Measurements from ENCODE around the gene CTDNEP1.

CTDNEP1 gene

DNA sequence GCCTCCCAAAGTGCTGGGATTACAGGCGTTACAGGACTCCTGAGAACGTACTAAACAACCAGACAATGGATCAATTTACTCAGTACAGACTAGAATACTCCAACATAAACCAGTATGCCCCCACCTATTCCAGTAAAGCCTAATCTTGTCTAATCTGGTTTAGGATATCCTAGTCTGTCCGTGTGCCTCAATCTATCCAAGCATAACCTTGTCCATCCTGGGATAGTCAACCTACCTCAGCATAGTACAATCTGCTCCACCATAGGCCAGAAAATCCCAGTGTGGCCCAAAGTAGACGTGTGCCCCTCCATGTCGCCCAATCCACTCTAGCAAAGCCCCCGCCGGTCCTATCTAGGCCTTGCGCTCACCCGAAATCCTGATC is 17.8 kb downstream of the CTDNEP1 start:
- no peak for TF ChIP-seq ZFX (IDR thresholded peaks at IDR 0.05)
- TF ChIP-seq, protein P1, sequence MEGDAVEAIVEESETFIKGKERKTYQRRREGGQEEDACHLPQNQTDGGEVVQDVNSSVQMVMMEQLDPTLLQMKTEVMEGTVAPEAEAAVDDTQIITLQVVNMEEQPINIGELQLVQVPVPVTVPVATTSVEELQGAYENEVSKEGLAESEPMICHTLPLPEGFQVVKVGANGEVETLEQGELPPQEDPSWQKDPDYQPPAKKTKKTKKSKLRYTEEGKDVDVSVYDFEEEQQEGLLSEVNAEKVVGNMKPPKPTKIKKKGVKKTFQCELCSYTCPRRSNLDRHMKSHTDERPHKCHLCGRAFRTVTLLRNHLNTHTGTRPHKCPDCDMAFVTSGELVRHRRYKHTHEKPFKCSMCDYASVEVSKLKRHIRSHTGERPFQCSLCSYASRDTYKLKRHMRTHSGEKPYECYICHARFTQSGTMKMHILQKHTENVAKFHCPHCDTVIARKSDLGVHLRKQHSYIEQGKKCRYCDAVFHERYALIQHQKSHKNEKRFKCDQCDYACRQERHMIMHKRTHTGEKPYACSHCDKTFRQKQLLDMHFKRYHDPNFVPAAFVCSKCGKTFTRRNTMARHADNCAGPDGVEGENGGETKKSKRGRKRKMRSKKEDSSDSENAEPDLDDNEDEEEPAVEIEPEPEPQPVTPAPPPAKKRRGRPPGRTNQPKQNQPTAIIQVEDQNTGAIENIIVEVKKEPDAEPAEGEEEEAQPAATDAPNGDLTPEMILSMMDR (conservative IDR thresholded peaks at IDR 0.05) = no peak

DNA sequence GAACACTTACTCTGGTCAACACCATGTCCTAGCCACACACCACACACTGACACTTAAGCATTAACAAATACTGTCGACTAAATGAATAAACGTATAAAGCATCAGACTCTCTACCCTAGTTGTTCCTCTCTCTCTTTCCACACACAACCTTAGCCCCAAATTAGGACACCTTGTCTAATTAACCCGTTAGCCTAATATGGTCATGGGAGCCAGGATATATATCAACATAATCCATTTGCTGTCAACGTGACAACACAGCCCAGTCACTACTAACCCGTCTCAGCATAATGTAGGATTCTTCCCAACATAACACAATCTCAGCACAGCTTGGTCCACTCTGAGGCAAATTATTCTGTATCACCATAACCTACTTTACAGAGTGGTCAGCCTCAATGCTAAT is 19.4 kb downstream of the CTDNEP1 start:
- H3K27ac ChIP-seq = no peak overlapping the region
- no peak for TF ChIP-seq ZFX (IDR thresholded peaks at IDR 0.05)
- TF ChIP-seq, protein P1 (conservative IDR thresholded peaks at IDR 0.05) = no peak

More for the DNA sequence above, 17.8 kb downstream of the CTDNEP1 start:
- H3K27ac ChIP-seq = peak overlapping the region; percentile 89

GRCh38 chr17:7229504-7229903 is 22.0 kb downstream of the CTDNEP1 start:
- TF ChIP-seq, protein P1 (conservative IDR thresholded peaks at IDR 0.05) = no peak
- no peak for TF ChIP-seq ZFX (IDR thresholded peaks at IDR 0.05)
- H3K27ac ChIP-seq = peak overlapping the region; percentile 92

- peak overlapping the region; percentile 92 for H3K27ac ChIP-seq
- TF ChIP-seq, protein P1 (conservative IDR thresholded peaks at IDR 0.05) = no peak
Measured at GRCh38 chr17:7228920-7229319, 22.6 kb downstream of the CTDNEP1 start.

GRCh38 chr17:7226721-7227710 is 24.5 kb downstream of the CTDNEP1 start:
- H3K27ac ChIP-seq = peak overlapping the region; percentile 92
- TF ChIP-seq, protein P1 (conservative IDR thresholded peaks at IDR 0.05) = no peak
- TF ChIP-seq ZFX (IDR thresholded peaks at IDR 0.05) = no peak

DNA sequence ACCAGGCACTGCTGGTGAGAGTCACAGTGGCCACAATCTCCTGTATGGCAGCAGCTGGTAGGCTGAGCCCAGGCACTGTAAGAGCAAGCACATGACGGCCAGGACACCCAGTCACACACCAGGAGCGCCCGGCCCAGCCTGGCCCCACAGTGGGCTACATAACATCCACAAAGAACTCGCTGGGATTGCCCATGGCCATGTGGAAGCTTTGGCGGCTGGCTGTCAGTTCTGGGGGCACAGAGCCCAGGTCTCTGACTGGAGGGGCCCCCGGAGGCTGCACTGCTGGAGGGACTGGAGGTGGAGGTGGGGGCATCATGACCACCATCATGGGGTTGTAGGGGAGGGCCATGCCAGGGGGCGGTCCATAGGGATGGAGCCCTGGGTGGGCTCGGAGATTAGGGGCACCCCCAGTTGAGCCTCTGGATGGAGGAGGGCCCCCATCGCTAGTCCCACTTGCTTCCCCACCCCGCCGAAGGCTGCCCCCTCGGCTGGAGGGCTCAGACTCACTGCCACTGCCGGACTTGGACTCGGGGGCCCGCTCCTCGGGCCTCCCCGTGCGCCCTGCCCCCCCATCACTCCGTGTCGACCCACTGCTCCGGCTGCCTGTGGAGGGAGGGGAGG is 25.7 kb downstream of the CTDNEP1 start:
- TF ChIP-seq, protein P1 (conservative IDR thresholded peaks at IDR 0.05) = no peak
- no peak for TF ChIP-seq ZFX (IDR thresholded peaks at IDR 0.05)
- peak overlapping the region; percentile 100; the same call in 1 of the 2 replicates for H3K27ac ChIP-seq

- TF ChIP-seq, protein P1 (conservative IDR thresholded peaks at IDR 0.05) = no peak
- TF ChIP-seq ZFX (IDR thresholded peaks at IDR 0.05) = no peak
- H3K27ac ChIP-seq = peak overlapping the region; percentile 100
Measured at GRCh38 chr17:7224661-7225111, 26.8 kb downstream of the CTDNEP1 start.
